ENCODE measurements around the gene SNX32.
"Not testable (repeated sequence)": the region's sequence is repeated elsewhere in the genome, so short reads cannot be mapped to it uniquely, and the experiment has no call there.

Gene SNX32

DNA sequence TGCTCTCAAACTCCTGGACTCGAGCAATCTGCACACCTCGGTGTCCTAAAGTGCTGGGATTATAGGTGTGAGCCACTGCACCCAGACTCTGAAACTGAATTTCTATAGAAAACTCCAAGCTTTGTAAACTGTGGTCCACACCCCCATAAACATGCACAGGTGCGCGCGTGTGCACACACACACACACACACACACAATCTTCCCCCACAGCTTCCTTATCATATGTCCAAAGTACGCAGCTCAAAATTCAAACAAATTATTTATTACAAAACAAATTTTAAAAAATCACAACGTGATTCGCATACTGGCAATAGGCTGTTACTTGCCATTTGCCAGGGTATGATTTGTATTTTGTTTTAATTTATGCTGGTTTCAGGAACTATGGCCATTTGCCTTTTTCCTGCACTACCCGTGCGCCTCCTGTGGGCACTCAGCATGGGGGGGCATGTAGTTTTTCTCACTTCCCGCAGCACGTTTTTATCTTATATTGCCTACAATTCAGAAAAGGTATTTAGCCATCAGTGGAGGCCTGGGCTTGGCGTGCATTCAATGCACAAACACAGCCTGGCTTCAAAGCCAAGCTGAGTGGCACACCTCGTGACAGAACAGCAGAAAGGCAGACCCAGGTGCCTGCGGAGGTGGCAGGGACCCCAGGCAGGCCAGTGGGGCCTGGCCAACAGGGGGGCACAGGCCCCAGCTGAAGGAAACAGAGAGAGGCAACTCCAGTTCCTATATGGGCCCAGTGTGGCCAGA, 10.8 kb upstream of the SNX32 start:
- DNase-seq (ENCODE audit: low read depth in 2 of 3, low spot score in 1 of 3): no peak

DNA sequence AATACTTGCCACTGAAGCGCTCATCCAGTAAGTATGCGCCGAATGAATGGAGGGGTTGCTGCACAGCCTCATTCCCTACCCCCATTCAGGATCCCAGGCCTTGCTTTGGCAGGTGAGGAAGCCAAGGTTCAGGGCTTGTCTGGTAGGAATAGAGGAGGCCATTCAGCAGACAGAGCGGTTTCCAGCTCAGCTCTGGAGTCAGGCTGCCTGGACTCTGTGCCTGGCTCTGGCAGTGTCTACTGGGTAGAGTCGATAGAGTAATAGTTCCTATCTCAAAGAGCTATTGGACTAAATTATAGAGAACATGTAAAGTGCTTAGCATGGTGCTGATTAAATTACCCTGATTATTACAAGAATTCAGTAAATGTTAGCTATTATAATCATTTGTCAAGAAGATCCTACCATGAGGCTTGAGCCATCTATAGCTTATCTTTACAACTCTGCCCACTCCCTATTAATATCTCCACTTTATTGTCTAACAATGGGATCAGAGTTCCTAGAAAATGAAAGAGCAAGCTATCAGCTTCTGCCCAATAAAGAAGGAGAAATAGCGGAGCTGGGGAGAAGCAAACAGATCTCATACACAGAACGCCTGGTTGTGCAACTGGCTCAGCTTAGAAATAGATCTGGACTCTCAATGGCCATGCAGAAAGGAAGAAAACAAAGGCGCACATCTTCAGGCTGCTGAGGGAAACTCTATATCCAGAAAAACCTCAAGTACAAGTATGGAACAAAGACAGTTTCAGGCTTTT, 6.6 kb upstream of the SNX32 start:
- no peak for DNase-seq (ENCODE audit: low read depth in 2 of 3, low spot score in 1 of 3)

DNA sequence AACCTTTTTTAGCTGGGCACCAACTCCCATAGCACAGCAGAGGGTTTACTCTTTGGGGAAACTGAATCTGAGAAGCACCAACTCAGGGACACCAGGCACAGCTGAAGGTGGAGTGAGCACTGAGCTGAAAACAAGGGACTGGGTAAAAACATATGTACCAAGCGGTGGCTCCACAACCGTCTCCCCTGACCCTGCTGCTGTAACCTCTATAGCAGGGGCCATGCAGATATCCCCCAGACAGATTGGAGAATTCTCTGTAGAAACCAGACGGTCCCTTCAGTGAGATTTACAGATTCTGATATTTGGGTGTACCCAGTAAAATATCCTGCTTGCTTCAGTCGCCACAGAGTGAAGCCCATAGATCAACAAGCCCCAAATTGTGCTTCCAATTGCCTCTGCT, 4.3 kb upstream of the SNX32 start:
- DNase-seq (ENCODE audit: low read depth in 2 of 3, low spot score in 1 of 3): no peak

DNA sequence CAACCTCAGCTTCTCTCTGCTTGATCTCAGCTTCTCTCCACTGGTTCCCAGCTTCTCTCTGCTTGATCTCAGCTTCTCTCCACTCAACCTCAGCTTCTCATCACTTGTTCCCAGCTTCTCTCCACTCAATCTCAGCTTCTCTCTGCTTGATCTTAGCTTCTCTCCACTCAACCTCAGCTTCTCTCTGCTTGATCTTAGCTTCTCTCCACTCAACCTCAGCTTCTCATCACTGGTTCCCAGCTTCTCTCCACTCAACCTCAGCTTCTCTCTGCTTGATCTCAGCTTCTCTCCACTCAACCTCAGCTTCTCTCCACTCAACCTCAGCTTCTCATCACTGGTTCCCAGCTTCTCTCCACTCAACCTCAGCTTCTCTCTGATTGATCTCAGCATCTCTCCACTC, 1.5 kb upstream of the SNX32 start:
- DNase-seq (ENCODE audit: low read depth in 2 of 3, low spot score in 1 of 3): not testable (repeated sequence)

DNA sequence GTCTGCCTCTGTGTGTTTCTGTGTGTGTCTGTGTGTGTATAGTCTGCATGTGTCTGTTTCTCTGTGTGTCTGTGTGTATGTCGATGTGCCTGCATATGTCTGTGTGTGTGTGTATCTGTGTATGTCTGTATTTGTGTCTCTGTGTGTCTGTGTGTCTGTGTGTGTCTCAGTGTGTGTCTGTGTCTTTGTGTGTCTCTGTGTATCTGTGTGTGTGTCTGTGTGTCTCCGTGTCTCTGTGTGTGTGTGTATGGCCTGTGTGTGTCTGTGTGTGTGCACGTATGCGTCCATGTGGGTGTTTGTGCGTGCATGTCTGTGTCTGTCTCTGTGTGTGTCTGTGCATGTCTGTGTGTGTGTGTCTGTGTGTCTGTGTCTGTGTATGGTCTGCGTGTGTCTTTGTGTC, 439 bp downstream of the SNX32 start:
- DNase-seq (ENCODE audit: low read depth in 2 of 3, low spot score in 1 of 3): no peak

DNA sequence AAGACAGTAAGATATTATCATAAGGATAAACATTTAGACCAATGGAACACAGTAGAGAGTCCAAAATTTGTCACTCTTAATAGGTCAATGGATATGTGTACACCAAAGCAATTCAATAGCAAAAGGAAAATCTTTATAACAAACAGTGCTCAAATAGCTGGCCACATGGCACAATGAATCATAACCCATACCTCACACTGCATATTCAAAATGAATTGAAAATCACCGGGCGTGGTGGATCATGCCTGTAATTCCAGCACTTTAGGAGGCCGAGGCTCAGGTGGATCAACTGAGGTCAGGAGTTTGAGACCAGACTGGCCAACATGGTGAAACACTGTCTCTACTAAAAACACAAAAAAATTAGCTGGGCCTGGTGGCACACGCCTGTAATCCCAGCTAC, 8.4 kb downstream of the SNX32 start:
- DNase-seq (ENCODE audit: low read depth in 2 of 3, low spot score in 1 of 3): no peak

DNA sequence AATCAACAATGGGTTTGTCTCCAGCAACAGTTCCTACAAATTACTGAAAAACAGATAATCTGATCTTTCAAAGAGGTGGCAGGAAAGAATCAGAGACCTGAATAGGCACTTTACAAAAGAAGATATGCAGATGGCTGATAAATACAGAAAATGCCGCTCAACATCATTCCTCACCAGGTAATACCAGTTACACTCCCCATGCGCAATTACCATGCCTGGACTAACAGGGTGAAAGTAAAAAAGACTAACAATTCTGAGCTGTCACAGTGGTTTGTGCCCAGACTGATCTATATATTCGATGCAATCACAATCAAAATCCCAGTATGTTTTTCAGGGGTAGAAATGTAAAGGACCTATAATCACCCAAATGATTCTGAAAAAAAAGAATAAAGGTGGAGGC, 10.0 kb downstream of the SNX32 start:
- no peak for DNase-seq (ENCODE audit: low read depth in 2 of 3, low spot score in 1 of 3)

DNA sequence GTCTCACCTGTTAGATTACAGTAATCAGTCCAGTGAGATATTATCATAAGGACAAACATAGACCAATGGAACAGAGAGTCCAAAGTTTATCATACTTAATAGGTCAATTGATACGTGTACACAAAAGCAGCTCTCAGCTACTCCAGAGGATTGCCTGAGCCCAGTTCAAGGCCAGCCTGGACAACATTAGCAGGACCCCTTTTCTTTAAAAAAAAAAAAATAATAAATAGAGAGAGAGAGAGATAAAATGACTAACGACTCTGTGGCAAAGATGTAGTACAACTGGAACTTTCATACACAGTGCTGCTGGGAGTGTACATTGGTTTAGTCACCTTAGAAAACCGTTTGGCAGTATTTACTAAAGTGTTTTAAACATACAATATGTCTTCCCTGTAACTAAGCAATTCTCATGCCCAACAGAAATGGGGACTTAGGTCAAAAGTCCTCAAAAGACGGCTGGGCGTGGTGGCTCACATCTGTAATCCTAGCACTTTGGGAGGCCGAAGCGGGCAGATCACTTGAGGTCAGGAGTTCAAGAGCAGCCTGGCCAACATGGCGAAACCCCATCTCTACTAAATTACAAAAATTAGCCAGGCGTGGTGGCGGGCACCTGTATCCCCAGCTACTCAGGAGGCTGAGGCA, 10.6 kb downstream of the SNX32 start:
- DNase-seq (ENCODE audit: low read depth in 2 of 3, low spot score in 1 of 3): no peak

DNA sequence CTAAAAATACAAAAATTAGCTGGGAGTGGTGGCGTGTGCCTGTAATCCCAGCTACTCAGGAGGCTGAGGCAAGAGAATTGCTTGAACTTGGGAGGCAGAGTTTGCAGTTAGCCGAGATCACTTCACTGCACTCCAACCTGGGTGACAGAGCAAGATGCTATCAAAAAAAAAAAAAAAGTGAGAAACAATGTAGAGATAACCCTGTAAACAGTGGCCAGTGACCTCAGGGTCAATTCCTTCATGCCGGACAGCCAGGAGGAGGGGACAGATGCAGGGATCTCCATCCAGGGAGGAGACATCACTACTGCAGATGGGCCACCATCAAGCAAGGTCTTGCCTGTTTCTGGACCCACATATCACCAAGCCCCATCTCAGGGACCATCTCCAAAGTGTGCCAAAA, 14.0 kb downstream of the SNX32 start:
- no peak for DNase-seq (ENCODE audit: low read depth in 2 of 3, low spot score in 1 of 3)

DNA sequence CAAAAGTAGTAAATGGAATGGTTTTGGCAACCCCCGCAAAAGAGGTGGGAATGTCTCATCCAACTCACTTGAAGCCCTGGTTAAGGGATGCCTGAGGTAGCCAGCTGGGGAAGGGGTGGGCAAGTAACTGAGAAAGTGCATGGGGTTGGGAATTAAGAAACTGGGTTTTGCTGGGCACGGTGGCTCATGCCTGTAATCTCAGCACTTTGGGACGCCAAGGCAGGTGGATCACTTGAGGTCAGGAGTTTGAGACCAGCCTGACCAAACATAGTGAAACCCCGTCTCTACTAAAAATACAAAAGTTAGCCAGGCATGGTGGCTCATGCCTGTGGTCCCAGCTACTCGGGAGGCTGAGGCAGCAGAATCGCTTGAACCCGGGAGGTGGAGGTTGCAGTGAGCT, 14.9 kb downstream of the SNX32 start:
- not testable (repeated sequence) for DNase-seq (ENCODE audit: low read depth in 2 of 3, low spot score in 1 of 3)

DNA sequence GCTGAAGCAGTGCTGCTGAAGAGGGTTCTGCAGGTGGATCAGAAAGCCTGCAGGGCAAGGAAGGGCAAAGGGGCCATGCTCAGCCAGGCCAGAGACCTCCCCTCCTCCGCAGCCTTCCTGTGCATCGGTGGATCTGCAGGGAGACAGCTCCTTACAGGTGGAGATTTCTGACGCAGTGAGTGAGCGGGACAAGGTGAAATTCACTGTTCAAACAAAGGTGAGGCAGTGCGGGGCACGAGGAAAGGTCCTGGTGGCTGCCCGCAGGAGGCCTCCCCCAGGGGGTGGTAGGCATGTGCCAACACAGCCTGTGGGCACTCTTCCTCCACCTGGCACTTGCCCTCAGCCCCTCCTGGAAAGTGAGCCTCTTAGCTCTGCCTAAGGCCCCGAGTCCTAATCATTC, 15.6 kb downstream of the SNX32 start:
- DNase-seq (ENCODE audit: low read depth in 2 of 3, low spot score in 1 of 3): no peak

DNA sequence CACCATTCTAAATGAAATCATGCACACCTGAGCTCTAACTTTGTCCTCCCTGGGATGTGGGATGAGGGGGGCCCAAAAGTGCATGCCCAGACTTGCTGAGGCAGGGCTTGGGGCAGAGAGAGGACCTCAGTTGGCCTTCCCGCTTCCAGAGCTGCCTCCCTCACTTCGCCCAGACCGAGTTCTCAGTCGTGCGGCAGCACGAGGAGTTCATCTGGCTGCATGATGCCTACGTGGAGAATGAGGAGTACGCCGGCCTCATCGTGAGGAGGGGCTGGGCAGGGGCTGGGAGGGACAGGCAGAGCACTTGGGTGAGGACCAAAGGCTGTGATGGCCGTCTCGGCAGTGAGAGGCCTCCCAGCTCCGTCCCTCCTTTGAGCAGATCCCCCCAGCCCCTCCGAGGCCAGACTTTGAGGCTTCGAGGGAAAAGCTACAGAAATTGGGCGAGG, 16.0 kb downstream of the SNX32 start:
- no peak for DNase-seq (ENCODE audit: low read depth in 2 of 3, low spot score in 1 of 3)

DNA sequence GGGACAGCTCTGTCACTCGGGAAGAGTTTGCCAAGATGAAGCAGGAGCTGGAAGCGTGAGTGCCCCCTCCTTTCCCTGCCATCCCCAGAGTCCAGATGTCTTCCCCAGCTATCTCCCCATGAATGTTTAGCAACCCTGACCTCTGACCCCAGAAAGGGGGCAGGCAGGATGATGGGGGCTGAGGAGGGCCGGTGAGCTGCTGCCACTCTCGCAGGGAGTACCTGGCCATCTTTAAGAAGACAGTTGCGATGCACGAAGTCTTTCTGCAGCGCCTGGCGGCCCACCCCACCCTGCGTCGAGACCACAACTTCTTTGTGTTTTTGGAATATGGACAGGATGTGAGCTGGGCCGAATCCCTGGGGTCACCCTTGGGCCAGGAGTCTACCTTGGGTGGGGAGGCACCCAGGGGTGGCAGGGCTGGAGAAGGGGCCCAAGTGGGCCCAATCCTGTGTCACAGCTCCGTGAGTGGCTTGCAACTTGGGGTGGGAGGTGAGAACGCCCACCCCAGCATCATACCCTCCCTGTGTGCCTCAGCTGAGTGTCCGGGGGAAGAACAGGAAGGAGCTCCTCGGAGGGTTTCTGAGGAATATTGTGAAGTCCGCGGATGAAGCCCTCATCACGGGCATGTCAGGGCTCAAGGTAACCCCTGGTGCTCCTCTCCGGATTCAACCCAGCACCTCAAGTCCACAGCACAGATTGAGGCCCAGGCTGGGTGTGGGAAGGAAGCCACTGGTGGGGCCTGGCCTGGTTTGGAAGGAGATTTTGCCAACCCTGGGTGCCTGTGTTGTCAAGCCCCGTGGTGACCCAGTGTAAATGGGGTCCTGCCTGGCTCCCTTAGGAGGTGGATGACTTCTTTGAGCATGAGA, 16.7 kb downstream of the SNX32 start:
- no peak for DNase-seq (ENCODE audit: low read depth in 2 of 3, low spot score in 1 of 3)

DNA sequence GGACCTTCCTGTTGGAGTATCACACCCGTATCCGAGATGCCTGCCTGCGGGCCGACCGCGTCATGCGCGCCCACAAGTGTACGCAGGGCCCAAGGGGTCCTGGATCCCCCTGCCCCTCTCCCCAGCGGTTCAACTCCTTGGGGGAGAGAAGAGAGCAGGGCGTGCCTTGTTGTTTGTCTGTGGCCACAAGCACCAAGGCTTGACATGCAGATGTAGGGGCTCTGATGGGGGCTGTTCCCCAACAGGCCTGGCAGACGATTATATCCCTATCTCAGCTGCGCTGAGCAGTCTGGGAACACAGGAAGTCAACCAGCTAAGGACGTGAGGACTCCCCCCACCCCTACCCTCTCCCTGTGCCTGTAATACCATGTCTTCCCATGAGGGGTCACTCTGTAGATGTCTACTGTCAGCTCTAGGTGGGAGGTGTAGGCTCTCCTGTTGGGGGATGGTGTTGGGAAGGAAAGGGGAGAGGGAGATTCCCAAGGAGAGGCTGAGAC, 17.4 kb downstream of the SNX32 start:
- no peak for DNase-seq (ENCODE audit: low read depth in 2 of 3, low spot score in 1 of 3)

DNA sequence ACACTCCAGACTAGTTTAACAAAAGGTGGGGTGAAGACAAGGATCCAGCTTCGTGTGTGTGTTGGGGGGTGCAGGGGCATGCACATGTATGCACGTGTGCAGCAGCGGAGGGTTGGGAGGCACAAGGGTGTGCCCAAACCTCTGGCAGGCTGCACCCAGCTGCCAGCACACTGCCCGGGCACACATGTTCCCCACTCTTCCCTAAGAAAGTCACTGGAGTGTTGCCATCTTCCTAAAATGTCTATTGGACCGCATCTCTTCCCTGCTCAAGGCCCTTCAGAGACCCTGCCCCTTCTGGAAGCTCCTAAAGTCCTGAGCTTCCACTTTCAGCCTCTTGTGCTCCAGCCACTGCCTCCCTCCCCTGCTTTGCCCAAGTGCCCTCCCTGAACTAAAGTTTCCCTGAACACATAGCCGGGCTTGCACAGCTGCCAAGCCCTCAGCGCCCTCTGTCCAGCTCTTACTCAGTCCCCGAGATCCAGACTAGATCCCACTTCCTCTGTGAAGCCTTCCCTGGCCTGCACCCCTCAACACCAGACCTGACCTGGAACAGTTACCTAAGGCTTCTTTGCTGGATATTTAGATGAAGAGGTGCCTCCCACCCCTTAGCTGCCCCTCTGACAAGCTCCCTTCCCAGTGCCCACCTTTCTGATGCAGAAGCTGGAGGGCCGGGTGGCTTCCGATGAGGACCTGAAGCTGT, 18.2 kb downstream of the SNX32 start:
- DNase-seq (ENCODE audit: low read depth in 2 of 3, low spot score in 1 of 3): no peak

DNA sequence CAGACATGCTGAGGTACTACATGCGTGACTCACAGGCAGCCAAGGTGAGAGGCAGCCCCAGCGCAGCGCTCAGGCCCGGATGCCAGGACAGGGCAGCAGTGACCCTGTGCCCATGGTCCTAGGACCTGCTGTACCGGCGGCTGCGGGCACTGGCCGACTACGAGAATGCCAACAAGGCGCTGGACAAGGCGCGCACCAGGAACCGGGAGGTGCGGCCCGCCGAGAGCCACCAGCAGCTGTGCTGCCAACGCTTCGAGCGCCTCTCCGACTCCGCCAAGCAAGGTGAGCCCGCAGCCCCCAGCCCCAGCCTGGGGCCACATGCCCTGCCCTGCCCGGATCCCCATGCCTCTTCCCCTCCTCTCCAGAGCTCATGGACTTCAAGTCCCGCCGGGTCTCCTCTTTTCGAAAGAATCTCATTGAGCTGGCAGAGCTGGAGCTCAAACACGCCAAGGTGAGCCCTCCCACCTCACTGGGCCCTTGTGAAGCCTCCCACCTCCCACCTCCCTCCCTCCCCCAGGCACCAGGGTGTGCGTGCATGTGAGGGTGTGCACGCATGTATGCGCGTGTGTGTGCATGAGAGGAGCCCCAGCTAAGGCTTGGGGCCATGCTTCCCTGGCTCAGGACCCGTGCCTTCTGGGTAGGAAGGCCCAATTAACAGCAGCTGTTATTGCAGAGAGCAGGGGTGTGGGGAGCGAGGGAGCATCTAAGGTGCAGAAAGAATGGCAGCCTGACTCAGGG, 18.9 kb downstream of the SNX32 start:
- DNase-seq (ENCODE audit: low read depth in 2 of 3, low spot score in 1 of 3): no peak

DNA sequence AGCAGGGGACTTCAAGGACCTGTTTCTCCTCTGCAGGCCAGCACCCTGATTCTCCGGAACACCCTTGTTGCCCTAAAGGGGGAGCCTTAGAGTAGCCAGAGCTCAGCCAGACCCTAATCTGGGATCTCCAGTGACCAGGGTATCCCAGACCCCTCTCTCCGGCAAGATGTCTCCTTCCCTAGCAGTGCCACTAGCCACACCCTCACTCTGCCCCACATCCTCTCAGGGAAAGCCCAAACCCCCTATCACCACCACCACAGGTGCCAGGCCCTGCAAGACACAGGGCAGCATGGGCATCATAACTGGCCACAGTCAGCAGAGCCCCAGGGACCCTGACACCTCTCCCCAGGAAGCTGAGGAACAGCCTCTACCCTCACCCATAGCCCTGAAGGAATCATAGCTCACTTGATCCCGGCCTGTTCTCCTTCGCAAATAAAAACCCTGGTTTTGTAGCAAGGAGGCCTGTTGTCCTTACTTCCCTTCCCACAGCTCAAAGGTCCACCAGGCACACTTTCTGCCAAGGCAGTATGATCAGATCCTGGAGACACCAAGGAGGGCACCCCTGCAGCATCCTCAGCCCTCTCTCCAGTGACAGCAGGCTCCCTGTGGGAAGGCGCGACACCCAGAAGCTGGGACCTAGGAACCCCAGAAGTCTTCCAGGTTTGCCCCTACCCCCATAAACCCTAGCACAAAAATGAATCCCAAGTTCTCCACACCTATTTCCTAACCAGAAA, 19.6 kb downstream of the SNX32 start:
- DNase-seq (ENCODE audit: low read depth in 2 of 3, low spot score in 1 of 3): no peak

DNA sequence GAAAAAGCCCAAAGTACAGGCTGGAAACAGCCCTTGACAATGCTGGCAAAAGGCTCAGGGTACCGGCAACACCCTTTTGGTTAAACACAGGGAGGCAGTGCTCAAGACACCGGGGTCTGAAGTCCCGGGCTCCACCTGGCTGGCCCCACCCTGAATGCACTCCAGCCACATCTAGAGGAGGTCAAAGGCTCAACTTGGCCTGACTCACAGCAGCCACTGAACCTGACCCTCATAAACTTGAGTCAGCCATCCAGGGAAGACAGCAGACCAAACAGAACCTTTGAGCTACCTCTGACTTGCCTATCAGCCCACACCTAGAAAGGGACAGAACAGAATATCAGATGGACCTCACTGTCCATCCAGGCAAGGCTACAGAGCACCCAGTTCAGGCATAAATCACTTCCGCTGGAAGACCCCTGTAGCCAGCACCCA, 20.4 kb downstream of the SNX32 start:
- no peak for DNase-seq (ENCODE audit: low read depth in 2 of 3, low spot score in 1 of 3)
